ENCODE measurements around the gene ZFHX3. TPM values are rescaled to one million over a fixed set of nuclear protein-coding genes. Genes with fewer than 3 reads are reported as not detected.

ZFHX3 gene
- total and polyA plus RNA-seq, 8 donors = 2.5 to 17.6 (median 9.9) TPM

DNA sequence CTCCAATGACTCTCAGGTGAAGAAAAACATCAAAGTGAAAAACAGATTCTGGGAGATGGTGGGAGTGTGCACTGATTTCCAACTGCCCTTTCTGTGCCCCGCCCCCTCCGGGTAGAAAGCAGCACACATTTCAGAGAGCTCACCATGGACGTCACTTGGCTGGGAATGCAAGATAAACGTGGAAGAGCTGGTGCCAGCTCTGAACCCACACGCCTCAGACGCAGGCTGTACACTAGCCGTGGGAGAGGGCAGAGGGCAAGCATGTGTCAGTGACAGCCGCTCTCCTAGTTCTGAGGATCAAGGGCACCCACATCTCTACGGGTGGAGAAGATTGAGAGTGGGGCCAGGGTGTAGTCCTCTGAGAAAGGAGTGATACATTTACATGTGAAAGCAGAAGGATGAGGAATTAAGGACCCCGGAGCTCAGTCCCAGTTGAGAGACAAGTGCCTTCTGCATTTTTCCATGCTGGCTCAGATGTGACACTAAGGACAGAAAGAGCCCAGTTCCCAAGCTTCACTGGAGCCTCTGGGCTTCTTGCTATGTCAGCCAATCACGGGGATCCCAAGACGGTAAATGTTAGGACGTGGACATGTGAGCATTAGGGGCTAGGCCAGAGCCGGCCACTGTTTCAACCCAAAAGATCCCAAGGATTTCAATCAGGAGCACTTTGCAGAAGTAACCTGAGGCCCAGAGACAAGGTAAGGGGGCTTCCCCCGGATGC is 101.3 kb downstream of the ZFHX3 start:
- H3K4me1 ChIP-seq = peaks cover 30 to 43% (median 36%) of the 10 kb centered on the region in 3 donors
- H3K9me3 ChIP-seq = no peaks in the 10 kb centered on the region
- intact Hi-C loops (cut with DNase I) = no loop called here
- peak overlapping the region; percentile 35 to 69 (median 54) for H3K27ac ChIP-seq
- DNase-seq (peak; percentile 72 to 88 (median 85)), FAIRE-seq (no peak), ATAC-seq (peak; percentile 88 to 93 (median 91))
- H3K4me3 ChIP-seq = no peak overlapping the region
- peaks cover 0 to 8% (median 7%) of the 10 kb centered on the region in 3 donors for H3K36me3 ChIP-seq
- TF ChIP-seq, protein P1, sequence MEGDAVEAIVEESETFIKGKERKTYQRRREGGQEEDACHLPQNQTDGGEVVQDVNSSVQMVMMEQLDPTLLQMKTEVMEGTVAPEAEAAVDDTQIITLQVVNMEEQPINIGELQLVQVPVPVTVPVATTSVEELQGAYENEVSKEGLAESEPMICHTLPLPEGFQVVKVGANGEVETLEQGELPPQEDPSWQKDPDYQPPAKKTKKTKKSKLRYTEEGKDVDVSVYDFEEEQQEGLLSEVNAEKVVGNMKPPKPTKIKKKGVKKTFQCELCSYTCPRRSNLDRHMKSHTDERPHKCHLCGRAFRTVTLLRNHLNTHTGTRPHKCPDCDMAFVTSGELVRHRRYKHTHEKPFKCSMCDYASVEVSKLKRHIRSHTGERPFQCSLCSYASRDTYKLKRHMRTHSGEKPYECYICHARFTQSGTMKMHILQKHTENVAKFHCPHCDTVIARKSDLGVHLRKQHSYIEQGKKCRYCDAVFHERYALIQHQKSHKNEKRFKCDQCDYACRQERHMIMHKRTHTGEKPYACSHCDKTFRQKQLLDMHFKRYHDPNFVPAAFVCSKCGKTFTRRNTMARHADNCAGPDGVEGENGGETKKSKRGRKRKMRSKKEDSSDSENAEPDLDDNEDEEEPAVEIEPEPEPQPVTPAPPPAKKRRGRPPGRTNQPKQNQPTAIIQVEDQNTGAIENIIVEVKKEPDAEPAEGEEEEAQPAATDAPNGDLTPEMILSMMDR (IDR thresholded peaks at IDR 0.05) = no peak
- no peaks in the 10 kb centered on the region for H3K27me3 ChIP-seq
- WGBS, 2 donors = 25 to 28% methylated on average over 15 of the region's 15 CpGs

DNA sequence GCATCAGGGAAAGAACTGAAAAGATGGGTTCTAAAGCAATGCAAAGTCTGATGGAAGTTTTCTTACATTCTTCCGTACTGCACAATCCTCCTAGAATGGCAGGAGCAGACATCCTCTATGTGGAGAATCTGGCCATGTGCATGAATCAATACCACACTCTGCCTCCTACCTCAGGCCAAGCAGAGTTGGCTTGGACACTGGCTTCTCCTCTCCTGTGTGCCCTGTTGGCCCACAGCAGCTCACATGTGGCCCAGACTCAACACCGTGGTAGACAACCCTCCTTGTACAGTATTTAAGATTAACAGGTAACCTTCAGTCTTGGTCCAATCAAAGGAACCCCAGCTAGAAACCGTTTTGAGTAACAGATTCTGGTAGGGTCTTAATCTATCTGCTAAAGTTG is 101.9 kb downstream of the ZFHX3 start:
- H3K27me3 ChIP-seq = no peaks in the 10 kb centered on the region
- no peak for FAIRE-seq
- no peak overlapping the region for H3K4me3 ChIP-seq
- H3K36me3 ChIP-seq = peaks cover 0 to 8% (median 7%) of the 10 kb centered on the region in 3 donors
- no peaks in the 10 kb centered on the region for H3K9me3 ChIP-seq
- peaks cover 30 to 43% (median 36%) of the 10 kb centered on the region in 3 donors for H3K4me1 ChIP-seq
- TF ChIP-seq, protein P1 (IDR thresholded peaks at IDR 0.05) = no peak
- peak; percentile 28 to 54 (median 48) for ATAC-seq
- 26 to 35% methylated on average over 3 of the region's 3 CpGs for WGBS, 2 donors
- H3K27ac ChIP-seq = peak overlapping the region; percentile 20 to 69 (median 46)
- peak in 1 of 6 donors; percentile 45 for DNase-seq
- intact Hi-C loops (cut with DNase I) = no loop called here

DNA sequence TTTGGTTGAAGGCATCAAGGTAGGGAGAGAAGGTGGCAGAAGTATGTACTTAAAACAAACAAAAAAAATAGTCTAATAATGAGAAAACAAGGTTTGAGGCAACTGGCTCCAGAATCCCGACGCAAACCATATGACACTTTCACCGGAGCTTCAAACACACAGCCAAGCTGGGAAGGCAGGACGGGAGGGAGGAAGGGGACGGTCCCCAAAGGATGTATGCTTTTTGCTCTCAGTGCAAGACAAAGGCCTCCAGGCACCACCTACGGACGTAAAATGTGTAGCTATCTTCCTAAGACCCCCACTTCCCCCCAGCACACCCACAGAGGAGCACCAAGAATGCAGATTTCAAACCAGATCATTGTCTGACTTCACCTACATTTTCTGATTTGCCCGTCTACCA is 102.3 kb downstream of the ZFHX3 start:
- H3K4me3 ChIP-seq = no peak overlapping the region
- 91 to 94% methylated on average over 8 of the region's 8 CpGs for WGBS, 2 donors
- no peak for FAIRE-seq
- peaks cover 0 to 7% (median 7%) of the 10 kb centered on the region in 3 donors for H3K36me3 ChIP-seq
- DNase-seq = no peak
- peaks cover 30 to 46% (median 36%) of the 10 kb centered on the region in 3 donors for H3K4me1 ChIP-seq
- intact Hi-C loops (cut with DNase I) = no loop called here
- ATAC-seq = no peak
- no peaks in the 10 kb centered on the region for H3K27me3 ChIP-seq
- H3K9me3 ChIP-seq = no peaks in the 10 kb centered on the region
- TF ChIP-seq, protein P1 (IDR thresholded peaks at IDR 0.05) = no peak
- H3K27ac ChIP-seq = peak overlapping the region in 3 of 4 donors; percentile 35 to 69 (median 56)

DNA sequence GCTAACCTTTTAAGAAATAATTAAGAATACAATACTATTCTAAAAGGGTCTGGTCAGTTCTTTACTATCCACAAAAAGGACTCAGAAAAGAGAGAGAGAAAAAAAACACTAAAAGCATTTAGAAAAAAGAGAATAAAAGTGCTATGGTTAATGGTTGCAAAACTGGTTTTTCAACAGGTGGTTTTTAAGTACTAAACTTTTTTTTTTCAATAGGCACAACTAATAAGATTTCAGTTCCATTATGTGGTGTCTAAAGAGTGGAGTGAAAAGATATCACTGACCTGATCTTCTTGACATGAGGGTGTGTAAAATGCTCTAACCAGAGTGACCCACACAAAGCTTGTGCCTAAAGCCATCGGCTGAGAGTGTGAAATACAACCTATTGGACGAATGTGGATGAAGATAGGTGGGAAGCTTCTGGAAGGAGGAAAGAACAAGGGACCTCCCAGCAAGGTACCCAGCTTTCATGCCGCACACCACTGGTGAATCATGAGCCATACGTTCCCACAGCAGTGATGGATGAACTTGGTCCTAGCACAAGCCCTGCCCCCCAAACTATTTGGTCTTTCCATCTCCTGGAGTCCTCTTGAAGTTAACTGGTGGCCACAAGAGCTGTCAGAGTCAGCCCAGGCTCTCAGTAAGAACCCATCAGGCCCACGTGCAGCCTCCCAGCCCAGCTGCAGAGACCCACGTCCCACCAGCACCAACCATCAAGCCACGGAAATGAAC is 103.0 kb downstream of the ZFHX3 start:
- Histone ChIP-seq H3K4me1 (peaks cover 30 to 49% (median 40%) of the 10 kb centered on the region in 3 donors), H3K9me3 (no peaks in the 10 kb centered on the region), H3K27me3 (no peaks in the 10 kb centered on the region), H3K27ac (peak overlapping the region in 2 of 4 donors; percentile 10 to 17), H3K4me3 (no peak overlapping the region), H3K36me3 (peaks cover 0 to under 1% (median 0%) of the 10 kb centered on the region in 3 donors)
- ATAC-seq (no peak), DNase-seq (no peak), FAIRE-seq (no peak)
- TF ChIP-seq, protein P1 (IDR thresholded peaks at IDR 0.05) = no peak
- intact Hi-C loops (cut with DNase I) = no loop called here
- 81 to 95% methylated on average over 7 of the region's 7 CpGs for WGBS, 2 donors
